GM12892 (cell line): ENCODE results near the gene VAV3.

Source experiments
- DNase-seq: peaks from one replicate; pipeline ENCODE4 v3.0.0; 2011; ENCODE audit not compliant: insufficient read length
- FAIRE-seq: peaks from 2 replicates; lab custom pipeline; 2011; peaks lifted over from hg19 to GRCh38; lab: Jason Lieb, UNC
- POLR2A ChIP-seq: IDR thresholded peaks from 2 replicates; pipeline ENCODE4 v1.6.1; 2011; ENCODE audit warnings: low read depth, low read length, control low read depth
- POLR2AphosphoS5 ChIP-seq: IDR thresholded peaks from 2 replicates; pipeline ENCODE4 v1.6.1; 2011; ENCODE audit warnings: low read depth, low read length, control low read depth
- TAF1 ChIP-seq: IDR thresholded peaks from 2 replicates; pipeline ENCODE4 v1.6.1; 2011; ENCODE audit warnings: low read depth, mild to moderate bottlenecking, control low read depth, low read length, borderline replicate concordance

Gene VAV3

GRCh38 chr1:107626073-107626796, 338.7 kb downstream of the VAV3 start:
- FAIRE-seq (no peak), DNase-seq (no peak)
- TF ChIP-seq POLR2AphosphoS5, result no peak
- no peak for TF ChIP-seq TAF1
- TF ChIP-seq POLR2A, result no peak

- TF ChIP-seq POLR2A (no peak), TAF1 (no peak), POLR2AphosphoS5 (no peak)
- FAIRE-seq (no peak), DNase-seq (no peak)
Measured at GRCh38 chr1:107625405-107626029, 339.5 kb downstream of the VAV3 start.

- TF ChIP-seq POLR2A, result no peak
- no peak for TF ChIP-seq TAF1
- TF ChIP-seq POLR2AphosphoS5, result no peak
- DNase-seq (no peak), FAIRE-seq (no peak)
Measured at GRCh38 chr1:107623431-107623830, 341.5 kb downstream of the VAV3 start.

- no peak for DNase-seq
- TF ChIP-seq TAF1 (no peak), POLR2A (no peak), POLR2AphosphoS5 (no peak)
- FAIRE-seq, result no peak
Measured at GRCh38 chr1:107622966-107623365, 342.0 kb downstream of the VAV3 start.

- FAIRE-seq, result no peak
Measured at GRCh38 chr1:107622535-107622934, 342.4 kb downstream of the VAV3 start.

GRCh38 chr1:107620753-107621152, 344.2 kb downstream of the VAV3 start:
- no peak for FAIRE-seq
- no peak for DNase-seq
- TF ChIP-seq POLR2A, result no peak
- TF ChIP-seq TAF1, result no peak
- TF ChIP-seq POLR2AphosphoS5, result no peak

More at GRCh38 chr1:107622535-107622934, 342.4 kb downstream of the VAV3 start:
- no peak for DNase-seq
- no peak for TF ChIP-seq TAF1
- no peak for TF ChIP-seq POLR2AphosphoS5
- no peak for TF ChIP-seq POLR2A

GRCh38 chr1:107618539-107618938, 346.4 kb downstream of the VAV3 start:
- FAIRE-seq (no peak), DNase-seq (no peak)
- TF ChIP-seq POLR2AphosphoS5 (no peak), POLR2A (no peak), TAF1 (no peak)

- DNase-seq (no peak), FAIRE-seq (no peak)
- no peak for TF ChIP-seq POLR2A
- no peak for TF ChIP-seq TAF1
- no peak for TF ChIP-seq POLR2AphosphoS5
Measured at GRCh38 chr1:107617921-107618320, 347.1 kb downstream of the VAV3 start.

- no peak for FAIRE-seq
- no peak for TF ChIP-seq POLR2A
- no peak for TF ChIP-seq TAF1
- no peak for TF ChIP-seq POLR2AphosphoS5
- no peak for DNase-seq
Measured at GRCh38 chr1:107617456-107617855, 347.5 kb downstream of the VAV3 start.

GRCh38 chr1:107609808-107610207, 355.2 kb downstream of the VAV3 start:
- no peak for FAIRE-seq
- TF ChIP-seq TAF1, result no peak
- no peak for TF ChIP-seq POLR2AphosphoS5
- DNase-seq, result no peak

GRCh38 chr1:107604825-107605224, 360.2 kb downstream of the VAV3 start:
- TF ChIP-seq TAF1 (no peak), POLR2A (no peak), POLR2AphosphoS5 (no peak)
- FAIRE-seq, result no peak
- no peak for DNase-seq
